PFSK-1 (cell line): ENCODE measurements around the gene CCNL2.

Experiments used
- FOXP2 ChIP-seq: optimal IDR thresholded peaks from 2 replicates; pipeline ENCODE3; 2011; ENCODE audit warnings: borderline replicate concordance, control low read depth, inconsistent platforms; ENCODE audit not compliant: insufficient read depth; ENCODE audit errors: extremely low read length, extremely low read depth
- POLR2AphosphoS5 ChIP-seq: IDR thresholded peaks from 2 replicates; pipeline ENCODE4 v1.6.1; 2012; ENCODE audit warnings: low read depth, mild to moderate bottlenecking, control low read depth, low read length, moderate library complexity
- SIN3A ChIP-seq: IDR thresholded peaks from 2 replicates; pipeline ENCODE4 v1.6.1; 2012; ENCODE audit warnings: mild to moderate bottlenecking, low read length, moderate library complexity, borderline replicate concordance; ENCODE audit not compliant: insufficient read depth
- TAF1 ChIP-seq: IDR thresholded peaks from 2 replicates; pipeline ENCODE4 v1.6.1; 2012; ENCODE audit warnings: low read length, control low read depth, borderline replicate concordance; ENCODE audit not compliant: insufficient read depth
- TF ChIP-seq, protein P1 (sequence below), 2 experiments: IDR thresholded peaks; 2 replicates each; pipeline versions ENCODE4 v1.6.1 to v1.8.0; 2011 to 2012; ENCODE audit warnings: low read depth in 2 of 2, low read length in 2 of 2, control low read depth in 1 of 2, inconsistent platforms in 1 of 2, mild to moderate bottlenecking in 1 of 2, moderate library complexity in 1 of 2; ENCODE audit not compliant: insufficient read depth in 1 of 2

The CCNL2 gene

DNA sequence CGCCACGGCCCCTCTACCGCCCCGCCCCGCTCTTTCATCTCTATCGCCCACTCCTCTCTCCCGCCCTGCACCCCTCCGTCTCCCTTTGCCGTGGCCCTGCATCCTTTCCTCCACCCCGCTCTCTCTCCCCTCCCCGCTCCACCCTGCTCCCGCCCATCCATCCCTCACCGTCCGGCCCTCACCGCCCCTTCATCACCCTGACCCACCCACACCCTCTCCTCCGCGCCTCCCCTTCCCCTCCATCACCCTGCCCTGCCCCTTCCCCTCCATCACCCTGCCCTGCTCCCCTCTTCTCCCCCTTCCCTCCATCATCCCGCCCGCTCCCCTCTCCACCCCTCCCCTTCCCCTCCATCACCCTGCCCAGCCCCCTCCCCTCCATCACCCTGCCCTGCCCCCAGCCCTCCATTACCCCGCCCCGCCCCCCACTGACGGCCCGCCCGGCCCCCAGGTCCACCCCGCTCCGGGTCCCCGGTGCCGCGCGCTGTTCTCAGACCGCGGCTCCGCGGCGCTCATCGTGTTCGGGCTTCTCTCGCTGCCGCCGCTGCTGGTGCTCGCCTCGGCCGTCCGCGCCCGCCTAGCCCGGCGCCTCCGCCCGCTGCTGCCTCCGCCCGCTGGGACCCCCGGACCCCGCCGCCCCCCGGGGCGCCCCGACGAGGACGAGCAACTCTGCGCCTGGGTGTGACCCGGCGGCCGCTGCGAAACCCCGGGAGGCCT is 28.1 kb upstream of the CCNL2 start:
- TF ChIP-seq TAF1 = no peak
- TF ChIP-seq, protein P1, sequence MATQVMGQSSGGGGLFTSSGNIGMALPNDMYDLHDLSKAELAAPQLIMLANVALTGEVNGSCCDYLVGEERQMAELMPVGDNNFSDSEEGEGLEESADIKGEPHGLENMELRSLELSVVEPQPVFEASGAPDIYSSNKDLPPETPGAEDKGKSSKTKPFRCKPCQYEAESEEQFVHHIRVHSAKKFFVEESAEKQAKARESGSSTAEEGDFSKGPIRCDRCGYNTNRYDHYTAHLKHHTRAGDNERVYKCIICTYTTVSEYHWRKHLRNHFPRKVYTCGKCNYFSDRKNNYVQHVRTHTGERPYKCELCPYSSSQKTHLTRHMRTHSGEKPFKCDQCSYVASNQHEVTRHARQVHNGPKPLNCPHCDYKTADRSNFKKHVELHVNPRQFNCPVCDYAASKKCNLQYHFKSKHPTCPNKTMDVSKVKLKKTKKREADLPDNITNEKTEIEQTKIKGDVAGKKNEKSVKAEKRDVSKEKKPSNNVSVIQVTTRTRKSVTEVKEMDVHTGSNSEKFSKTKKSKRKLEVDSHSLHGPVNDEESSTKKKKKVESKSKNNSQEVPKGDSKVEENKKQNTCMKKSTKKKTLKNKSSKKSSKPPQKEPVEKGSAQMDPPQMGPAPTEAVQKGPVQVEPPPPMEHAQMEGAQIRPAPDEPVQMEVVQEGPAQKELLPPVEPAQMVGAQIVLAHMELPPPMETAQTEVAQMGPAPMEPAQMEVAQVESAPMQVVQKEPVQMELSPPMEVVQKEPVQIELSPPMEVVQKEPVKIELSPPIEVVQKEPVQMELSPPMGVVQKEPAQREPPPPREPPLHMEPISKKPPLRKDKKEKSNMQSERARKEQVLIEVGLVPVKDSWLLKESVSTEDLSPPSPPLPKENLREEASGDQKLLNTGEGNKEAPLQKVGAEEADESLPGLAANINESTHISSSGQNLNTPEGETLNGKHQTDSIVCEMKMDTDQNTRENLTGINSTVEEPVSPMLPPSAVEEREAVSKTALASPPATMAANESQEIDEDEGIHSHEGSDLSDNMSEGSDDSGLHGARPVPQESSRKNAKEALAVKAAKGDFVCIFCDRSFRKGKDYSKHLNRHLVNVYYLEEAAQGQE (IDR thresholded peaks at IDR 0.05; ENCODE audit: insufficient read depth in 1 of 2, low read depth in 2 of 2, low read length in 2 of 2) = no peak
- TF ChIP-seq SIN3A = no peak
- TF ChIP-seq FOXP2 = no peak
- TF ChIP-seq POLR2AphosphoS5 = no peak

GRCh38 chr1:1426496-1427105 is 27.5 kb upstream of the CCNL2 start:
- TF ChIP-seq, protein P1 (IDR thresholded peaks at IDR 0.05; ENCODE audit: insufficient read depth in 1 of 2, low read depth in 2 of 2, low read length in 2 of 2) = no peak
- TF ChIP-seq TAF1 (no peak), FOXP2 (no peak), SIN3A (no peak), POLR2AphosphoS5 (no peak)

DNA sequence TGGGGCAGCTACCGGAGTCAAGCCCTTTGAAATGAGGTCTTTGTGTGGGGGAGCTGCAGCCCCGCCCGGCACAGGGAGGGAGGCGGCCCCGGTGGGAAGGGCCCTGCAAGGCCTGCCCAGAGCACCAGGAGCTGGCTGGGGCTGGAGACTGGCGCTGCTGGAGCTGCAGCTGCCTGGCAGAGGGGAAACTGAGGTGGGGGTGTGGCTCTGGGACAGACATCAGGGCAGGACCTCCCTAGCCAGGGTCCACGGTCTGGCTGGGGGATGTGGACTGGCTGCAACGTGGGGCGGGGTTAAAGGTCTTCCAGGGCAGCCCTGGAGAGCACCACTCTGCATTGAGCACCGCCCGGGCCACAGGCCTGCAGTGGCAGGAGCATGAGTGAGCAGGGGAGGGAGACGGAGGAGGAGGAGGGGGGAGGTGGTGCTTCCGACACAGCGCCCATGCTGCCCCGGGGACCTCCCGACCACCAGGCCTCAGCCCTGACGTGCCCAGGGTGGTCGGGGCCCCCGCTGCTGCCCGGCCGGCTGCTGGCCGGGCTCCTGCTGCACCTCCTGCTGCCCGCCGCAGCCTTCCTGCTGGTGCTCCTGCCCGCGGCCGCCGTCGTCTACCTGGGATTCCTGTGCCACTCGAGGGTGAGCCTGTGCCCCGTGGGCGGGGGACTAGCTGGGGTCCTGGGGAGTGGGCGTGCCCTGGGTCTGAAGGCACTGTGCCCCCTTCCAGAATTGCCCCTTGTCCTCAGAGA is 26.8 kb upstream of the CCNL2 start:
- TF ChIP-seq SIN3A = no peak
- TF ChIP-seq, protein P1 (IDR thresholded peaks at IDR 0.05; ENCODE audit: insufficient read depth in 1 of 2, low read depth in 2 of 2, low read length in 2 of 2) = no peak
- TF ChIP-seq FOXP2 = no peak
- no peak for TF ChIP-seq POLR2AphosphoS5
- no peak for TF ChIP-seq TAF1

DNA sequence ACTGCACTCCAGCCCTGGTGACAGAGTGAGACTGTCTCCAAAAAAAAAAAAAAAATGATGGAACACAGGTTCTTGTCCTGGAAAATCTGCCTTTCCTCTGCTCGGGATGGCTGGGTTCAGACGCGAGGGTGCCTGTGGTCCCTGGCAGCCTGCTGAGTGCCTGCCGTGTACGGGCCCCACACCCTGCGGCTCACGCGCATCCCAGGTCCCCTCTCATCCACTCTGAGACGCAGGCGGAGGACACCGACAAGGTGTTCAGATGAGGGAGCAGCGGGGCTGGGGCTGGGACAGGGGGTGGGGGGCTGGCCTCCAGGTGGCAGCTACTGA is 26.3 kb upstream of the CCNL2 start:
- TF ChIP-seq SIN3A = no peak
- no peak for TF ChIP-seq POLR2AphosphoS5
- TF ChIP-seq, protein P1 (IDR thresholded peaks at IDR 0.05; ENCODE audit: insufficient read depth in 1 of 2, low read depth in 2 of 2, low read length in 2 of 2) = no peak
- TF ChIP-seq TAF1 = no peak
- TF ChIP-seq FOXP2 = no peak
